HL-60 (cell line): ENCODE data around the gene TRAIP.

Experiments
- GABPA ChIP-seq: IDR thresholded peaks from 2 replicates; pipeline ENCODE4 v1.6.1; 2012; ENCODE audit warnings: low read depth
- POLR2AphosphoS5 ChIP-seq: IDR thresholded peaks from 2 replicates; pipeline ENCODE4 v1.6.1; 2012; ENCODE audit warnings: low read depth
- TF ChIP-seq, protein P1 (sequence below): IDR thresholded peaks from one replicate; pipeline ENCODE4 v1.5.1; 2011; ENCODE audit warnings: low read length, control low read depth, inconsistent platforms; ENCODE audit not compliant: insufficient read depth
- TF ChIP-seq, protein P2 (sequence below): IDR thresholded peaks from 2 replicates; pipeline ENCODE4 v1.6.1; 2012; ENCODE audit warnings: low read depth; ENCODE audit not compliant: insufficient replicate concordance

DNA sequence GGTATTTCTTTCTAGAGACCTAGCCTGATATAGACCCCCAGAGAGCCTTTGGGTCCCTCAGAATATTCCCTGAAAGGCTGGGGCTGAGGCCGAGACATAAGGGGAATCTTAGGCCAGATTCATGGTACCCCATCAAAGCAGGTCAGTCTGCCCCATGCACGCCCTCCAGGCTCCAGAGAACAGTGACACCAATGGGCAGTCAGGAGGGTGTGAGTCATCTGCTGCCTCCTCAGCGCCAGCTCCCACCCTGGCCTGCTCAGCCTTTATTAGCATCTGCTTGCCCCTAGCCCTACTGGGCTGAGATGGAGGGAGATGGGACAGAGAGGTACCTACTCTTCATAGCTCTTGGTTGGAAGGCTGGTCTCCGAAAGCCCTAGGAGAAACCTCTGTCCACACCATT is 27.6 kb upstream of the TRAIP start:
- TF ChIP-seq, protein P1, sequence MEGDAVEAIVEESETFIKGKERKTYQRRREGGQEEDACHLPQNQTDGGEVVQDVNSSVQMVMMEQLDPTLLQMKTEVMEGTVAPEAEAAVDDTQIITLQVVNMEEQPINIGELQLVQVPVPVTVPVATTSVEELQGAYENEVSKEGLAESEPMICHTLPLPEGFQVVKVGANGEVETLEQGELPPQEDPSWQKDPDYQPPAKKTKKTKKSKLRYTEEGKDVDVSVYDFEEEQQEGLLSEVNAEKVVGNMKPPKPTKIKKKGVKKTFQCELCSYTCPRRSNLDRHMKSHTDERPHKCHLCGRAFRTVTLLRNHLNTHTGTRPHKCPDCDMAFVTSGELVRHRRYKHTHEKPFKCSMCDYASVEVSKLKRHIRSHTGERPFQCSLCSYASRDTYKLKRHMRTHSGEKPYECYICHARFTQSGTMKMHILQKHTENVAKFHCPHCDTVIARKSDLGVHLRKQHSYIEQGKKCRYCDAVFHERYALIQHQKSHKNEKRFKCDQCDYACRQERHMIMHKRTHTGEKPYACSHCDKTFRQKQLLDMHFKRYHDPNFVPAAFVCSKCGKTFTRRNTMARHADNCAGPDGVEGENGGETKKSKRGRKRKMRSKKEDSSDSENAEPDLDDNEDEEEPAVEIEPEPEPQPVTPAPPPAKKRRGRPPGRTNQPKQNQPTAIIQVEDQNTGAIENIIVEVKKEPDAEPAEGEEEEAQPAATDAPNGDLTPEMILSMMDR: no peak
- TF ChIP-seq, protein P2, sequence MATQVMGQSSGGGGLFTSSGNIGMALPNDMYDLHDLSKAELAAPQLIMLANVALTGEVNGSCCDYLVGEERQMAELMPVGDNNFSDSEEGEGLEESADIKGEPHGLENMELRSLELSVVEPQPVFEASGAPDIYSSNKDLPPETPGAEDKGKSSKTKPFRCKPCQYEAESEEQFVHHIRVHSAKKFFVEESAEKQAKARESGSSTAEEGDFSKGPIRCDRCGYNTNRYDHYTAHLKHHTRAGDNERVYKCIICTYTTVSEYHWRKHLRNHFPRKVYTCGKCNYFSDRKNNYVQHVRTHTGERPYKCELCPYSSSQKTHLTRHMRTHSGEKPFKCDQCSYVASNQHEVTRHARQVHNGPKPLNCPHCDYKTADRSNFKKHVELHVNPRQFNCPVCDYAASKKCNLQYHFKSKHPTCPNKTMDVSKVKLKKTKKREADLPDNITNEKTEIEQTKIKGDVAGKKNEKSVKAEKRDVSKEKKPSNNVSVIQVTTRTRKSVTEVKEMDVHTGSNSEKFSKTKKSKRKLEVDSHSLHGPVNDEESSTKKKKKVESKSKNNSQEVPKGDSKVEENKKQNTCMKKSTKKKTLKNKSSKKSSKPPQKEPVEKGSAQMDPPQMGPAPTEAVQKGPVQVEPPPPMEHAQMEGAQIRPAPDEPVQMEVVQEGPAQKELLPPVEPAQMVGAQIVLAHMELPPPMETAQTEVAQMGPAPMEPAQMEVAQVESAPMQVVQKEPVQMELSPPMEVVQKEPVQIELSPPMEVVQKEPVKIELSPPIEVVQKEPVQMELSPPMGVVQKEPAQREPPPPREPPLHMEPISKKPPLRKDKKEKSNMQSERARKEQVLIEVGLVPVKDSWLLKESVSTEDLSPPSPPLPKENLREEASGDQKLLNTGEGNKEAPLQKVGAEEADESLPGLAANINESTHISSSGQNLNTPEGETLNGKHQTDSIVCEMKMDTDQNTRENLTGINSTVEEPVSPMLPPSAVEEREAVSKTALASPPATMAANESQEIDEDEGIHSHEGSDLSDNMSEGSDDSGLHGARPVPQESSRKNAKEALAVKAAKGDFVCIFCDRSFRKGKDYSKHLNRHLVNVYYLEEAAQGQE: no peak
- no peak for TF ChIP-seq GABPA
- no peak for TF ChIP-seq POLR2AphosphoS5
